Skeletal muscle tissue (tissue), 4 donors: ENCODE results near the gene TOMM40L. TPM values are rescaled to one million over a fixed set of nuclear protein-coding genes. Genes with fewer than 3 reads are reported as not detected.
A peak's percentile ranks its signal among the peaks of the same experiment; 100 is the strongest.
"Not testable (repeated sequence)": the region's sequence is repeated elsewhere in the genome, so short reads cannot be mapped to it uniquely, and the experiment has no call there.

ENCODE experiments used
- H3K27ac ChIP-seq: one replicate; pipeline ENCODE4 v1.7.0; 2013; ENCODE audit warnings: mild to moderate bottlenecking, low read depth, low read length, inconsistent platforms
- H3K27me3 ChIP-seq, 3 donors: one replicate each; pipeline ENCODE4 v1.7.0; 2013; ENCODE audit warnings: low read length in 3 of 3; ENCODE audit not compliant: control insufficient read depth in 3 of 3, insufficient read depth in 3 of 3
- H3K36me3 ChIP-seq, 3 donors: one replicate each; pipeline ENCODE4 v1.7.0; 2013; ENCODE audit warnings: low read length in 3 of 3; ENCODE audit not compliant: control insufficient read depth in 3 of 3, insufficient read depth in 3 of 3
- H3K4me1 ChIP-seq, 3 donors: one replicate each; pipeline ENCODE4 v1.7.0; 2013; ENCODE audit warnings: low read length in 3 of 3, mild to moderate bottlenecking in 3 of 3; ENCODE audit not compliant: control insufficient read depth in 3 of 3, insufficient read depth in 3 of 3
- H3K4me3 ChIP-seq, 3 donors: one replicate each; pipeline ENCODE4 v1.7.0; 2013; ENCODE audit warnings: low read length in 3 of 3
- H3K9ac ChIP-seq, 3 donors: one replicate each; pipeline ENCODE4 v1.7.0; 2013; ENCODE audit warnings: low read length in 3 of 3, mild to moderate bottlenecking in 3 of 3, moderate library complexity in 2 of 3, low read depth in 1 of 3
- H3K9me3 ChIP-seq, 3 donors: one replicate each; pipeline ENCODE4 v1.7.0; 2013; ENCODE audit warnings: low read length in 3 of 3; ENCODE audit not compliant: control insufficient read depth in 3 of 3
- total RNA-seq: library from RNA; depleted of rRNA; stranded (reverse); fragments of >200 nt; gene quantifications from one replicate; pipeline ENCODE4 v1.2.3, GENCODE V29; 2014
- donor health status: Osteomylitis.

TOMM40L gene
- total RNA-seq, 1 donor from 2014 or later = 10.4 TPM

GRCh38 chr1:161250100-161250499, 24.2 kb downstream of the TOMM40L start:
- H3K36me3 ChIP-seq, H3K27me3 ChIP-seq, H3K9me3 ChIP-seq, H3K4me3 ChIP-seq, H3K9ac ChIP-seq, H3K4me1 ChIP-seq, H3K27ac ChIP-seq: not testable (repeated sequence)

DNA sequence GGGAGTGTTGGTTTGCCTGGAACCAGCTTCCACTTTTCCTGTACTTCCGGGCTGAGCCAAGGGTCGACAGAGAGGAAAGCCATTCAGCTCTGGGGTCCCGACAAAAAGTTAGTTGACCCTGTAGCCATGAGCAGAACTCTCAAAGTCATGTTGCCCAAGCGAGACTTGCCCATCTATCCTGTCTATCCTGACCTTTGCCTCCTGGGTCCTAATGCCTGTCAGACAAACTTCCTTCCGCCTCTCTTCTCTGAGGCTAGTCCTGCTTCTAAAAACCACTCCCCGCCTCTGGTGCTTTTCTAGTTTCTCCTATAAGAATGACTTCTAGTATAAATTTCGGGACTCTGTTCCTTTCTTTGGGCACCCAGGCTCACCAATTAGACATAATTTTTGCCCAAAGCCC, 25.0 kb downstream of the TOMM40L start:
- no peaks in the 10 kb centered on the region for H3K27me3 ChIP-seq
- H3K9ac ChIP-seq = no peak overlapping the region
- no peak overlapping the region for H3K27ac ChIP-seq
- H3K9me3 ChIP-seq = no peaks in the 10 kb centered on the region
- H3K4me1 ChIP-seq = no peaks in the 10 kb centered on the region
- H3K36me3 ChIP-seq = no peaks in the 10 kb centered on the region
- H3K4me3 ChIP-seq = no peak overlapping the region

- Histone ChIP-seq H3K36me3 (no peaks in the 10 kb centered on the region), H3K4me1 (no peaks in the 10 kb centered on the region), H3K27me3 (no peaks in the 10 kb centered on the region), H3K9me3 (no peaks in the 10 kb centered on the region), H3K27ac (no peak overlapping the region), H3K9ac (no peak overlapping the region), H3K4me3 (no peak overlapping the region)
Measured at GRCh38 chr1:161251579-161251978, 25.7 kb downstream of the TOMM40L start.

GRCh38 chr1:161255302-161255701, 29.4 kb downstream of the TOMM40L start:
- H3K9me3 ChIP-seq, H3K4me3 ChIP-seq, H3K4me1 ChIP-seq, H3K27ac ChIP-seq, H3K9ac ChIP-seq, H3K36me3 ChIP-seq: not testable (repeated sequence)
- peaks cover 22 to 29% (median 27%) of the 10 kb centered on the region in 3 donors for H3K27me3 ChIP-seq

DNA sequence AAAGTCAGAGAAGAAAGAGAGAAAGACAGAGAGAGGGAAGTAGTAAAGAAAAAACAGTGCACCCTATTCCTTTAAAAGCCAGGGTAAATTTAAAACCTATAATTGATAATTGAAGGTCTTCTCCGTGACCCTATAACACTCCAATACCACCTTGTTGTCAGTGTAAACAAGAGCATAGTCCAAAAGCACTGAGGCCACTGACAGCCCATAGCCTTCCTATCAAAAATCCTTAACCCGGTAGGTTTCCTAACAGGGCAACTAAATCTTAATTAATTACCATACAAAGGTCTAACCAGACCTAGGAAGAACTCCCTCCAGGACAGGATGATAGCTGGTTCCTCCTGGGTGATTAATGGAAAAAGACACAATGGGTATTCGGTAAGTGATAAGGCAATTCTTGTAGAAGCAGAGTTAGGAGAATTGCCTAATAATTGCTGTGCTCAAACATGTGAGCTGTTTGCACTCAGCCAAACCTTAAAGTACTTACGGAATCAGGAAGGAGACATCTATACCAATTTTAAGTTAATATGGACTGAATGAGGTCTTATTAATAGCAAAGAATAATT, 30.2 kb downstream of the TOMM40L start:
- H3K4me1 ChIP-seq, H3K9me3 ChIP-seq, H3K27ac ChIP-seq, H3K4me3 ChIP-seq, H3K9ac ChIP-seq, H3K36me3 ChIP-seq: not testable (repeated sequence)
- H3K27me3 ChIP-seq = peaks cover 25 to 34% (median 34%) of the 10 kb centered on the region in 3 donors

- not testable (repeated sequence) for H3K27ac ChIP-seq, H3K36me3 ChIP-seq, H3K4me3 ChIP-seq, H3K9me3 ChIP-seq, H3K4me1 ChIP-seq, H3K9ac ChIP-seq
- peaks cover 32 to 40% (median 38%) of the 10 kb centered on the region in 3 donors for H3K27me3 ChIP-seq
Measured at GRCh38 chr1:161257109-161257508, 31.2 kb downstream of the TOMM40L start.

GRCh38 chr1:161258439-161259344, 32.8 kb downstream of the TOMM40L start, which contains the start of gene PCP4L1:
Gene PCP4L1, plus strand, starts transcription at chr1:161258745. Its CDS starts 230 bp downstream, at chr1:161258975.
- Histone ChIP-seq H3K36me3 (no peaks in the 10 kb centered on the region), H3K4me3 (peak within 1 kb of the TSS; percentile 37 to 48 (median 45)), H3K9ac (peak within 1 kb of the TSS in 1 of 3 donors; percentile 33), H3K27me3 (peaks cover 32 to 40% (median 38%) of the 10 kb centered on the region in 3 donors), H3K4me1 (peaks cover 0 to 5% (median 4%) of the 10 kb centered on the region in 3 donors), H3K27ac (no peak within 1 kb of the TSS), H3K9me3 (peaks cover 0 to 3% (median 2%) of the 10 kb centered on the region in 3 donors)

DNA sequence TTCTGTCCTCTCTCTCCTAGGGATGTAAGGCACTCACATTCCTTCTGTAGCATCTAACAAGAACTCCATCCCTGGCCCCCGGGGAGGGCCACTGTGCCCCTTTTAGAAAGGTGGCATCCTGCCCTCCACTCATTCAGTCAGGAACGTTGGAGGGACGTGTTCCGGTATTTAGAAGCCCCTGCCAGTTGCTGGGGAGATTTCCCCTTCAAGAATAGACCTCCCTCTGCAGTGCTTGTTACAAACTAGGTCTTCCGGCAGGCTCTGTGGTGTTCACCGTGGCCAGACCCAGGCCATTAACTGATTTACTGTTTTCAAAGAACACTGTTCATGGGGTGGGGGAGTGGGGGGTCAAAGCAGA, 33.5 kb downstream of the TOMM40L start:
- Histone ChIP-seq H3K9ac (no peak overlapping the region), H3K36me3 (no peaks in the 10 kb centered on the region), H3K4me1 (peaks cover 0 to 5% (median 4%) of the 10 kb centered on the region in 3 donors), H3K4me3 (peak overlapping the region in 1 of 3 donors; percentile 48), H3K27ac (no peak overlapping the region), H3K9me3 (peaks cover 0 to 3% (median 2%) of the 10 kb centered on the region in 3 donors), H3K27me3 (peaks cover 32 to 40% (median 38%) of the 10 kb centered on the region in 3 donors)

DNA sequence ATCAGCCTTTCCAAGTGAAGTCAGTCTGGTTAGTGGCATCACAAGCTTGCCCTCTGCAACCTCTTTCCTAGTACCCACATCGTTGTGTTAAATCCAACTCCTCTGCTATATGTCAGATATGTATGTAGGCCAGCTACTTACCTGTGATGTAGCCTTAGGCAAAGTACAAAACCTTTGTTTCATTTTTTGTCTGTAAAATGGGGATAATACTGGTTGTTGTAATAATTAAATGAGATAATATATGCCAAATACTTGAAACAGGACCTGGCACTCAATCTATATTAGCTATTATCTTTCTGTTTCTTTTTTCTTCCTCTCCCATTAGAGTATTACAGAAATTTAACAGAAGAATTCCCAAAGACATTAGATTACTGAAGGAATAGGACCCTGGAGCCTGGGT, 33.9 kb downstream of the TOMM40L start:
- Histone ChIP-seq H3K9ac (no peak overlapping the region), H3K9me3 (peaks cover 0 to 3% (median 2%) of the 10 kb centered on the region in 3 donors), H3K4me3 (no peak overlapping the region), H3K36me3 (no peaks in the 10 kb centered on the region), H3K27me3 (peaks cover 32 to 40% (median 38%) of the 10 kb centered on the region in 3 donors), H3K4me1 (peaks cover 0 to 5% (median 4%) of the 10 kb centered on the region in 3 donors), H3K27ac (no peak overlapping the region)
